HepG2 (cell line): ENCODE results near the gene GPR162. TPM values are rescaled to one million over a fixed set of nuclear protein-coding genes. Genes with fewer than 3 reads are reported as not detected.

ENCODE experiments used
- ATAC-seq: fragments of 200-7000 bp; cut with Tn5 transposase; 3 replicates; pipeline ENCODE4 v1.9.1; 2020; ENCODE audit warnings: mild to moderate bottlenecking, moderate library complexity
- BruUV-seq: library from RNA; stranded (reverse); fragments of 400-500 nt; replicated peaks from 2 replicates; lab custom pipeline; 2021; lab: Mats Ljungman, UMichigan
- CTCF ChIA-PET: fragments of 300-600 bp; formaldehyde crosslinking; extraction: SDS; loops from one replicate; lab custom pipeline; 2021; ENCODE audit warnings: low total read pairs, inconsistent platforms, low intra/inter-chr PET ratio; lab: Yijun Ruan, JAX
- POLR2A ChIA-PET: fragments of 350-600 bp; sonication (Branson Sonifier 250); formaldehyde crosslinking; loops from one replicate; lab custom pipeline; 2020; ENCODE audit warnings: antibody characterized with exemption, inconsistent platforms; lab: Yijun Ruan, JAX
- DNase-seq: peaks from one replicate; pipeline ENCODE4 v3.0.0-alpha.2; 2015; ENCODE audit warnings: low spot score
- FAIRE-seq: peaks from 3 replicates; lab custom pipeline; 2011; peaks lifted over from hg19 to GRCh38; lab: Jason Lieb, UNC
- H2AFZ ChIP-seq: one replicate; pipeline ENCODE4 v1.6.1; 2011; ENCODE audit warnings: low read length, inconsistent platforms
- H3K27ac ChIP-seq: fragments of 300-600 bp; 3 replicates; pipeline ENCODE4 v1.8.0; 2011; ENCODE audit warnings: mixed run types, mild to moderate bottlenecking, mixed read lengths, low read length, inconsistent platforms; ENCODE audit not compliant: insufficient read depth; ENCODE audit errors: extremely low read length
- H3K27me3 ChIP-seq, 2 experiments: fragments of 200-600 bp in 1 of 2; 2 replicates in 1 of 2; 3 replicates in 1 of 2; pipeline versions ENCODE4 v1.6.0 to v1.8.0; 2011; ENCODE audit warnings: low read length in 2 of 2, mild to moderate bottlenecking in 2 of 2, moderate library complexity in 2 of 2, inconsistent platforms in 1 of 2; ENCODE audit not compliant: insufficient read depth in 2 of 2, control insufficient read depth in 1 of 2
- H3K36me3 ChIP-seq, 2 experiments: fragments of 200-600 bp in 1 of 2; replicated peaks in 1 of 2; 2 replicates in 1 of 2; 3 replicates in 1 of 2; pipeline versions ENCODE4 v1.5.1 to v1.8.0; 2011; ENCODE audit warnings: low read length in 2 of 2, inconsistent platforms in 1 of 2; ENCODE audit not compliant: insufficient read depth in 2 of 2, control insufficient read depth in 1 of 2
- H3K4me1 ChIP-seq: 2 replicates; pipeline ENCODE4 v1.5.1; 2012; ENCODE audit warnings: low read length, inconsistent platforms; ENCODE audit not compliant: insufficient read depth
- H3K4me2 ChIP-seq: 2 replicates; pipeline ENCODE4 v1.6.0; 2011; ENCODE audit warnings: low read depth, low read length, inconsistent platforms
- H3K4me3 ChIP-seq, 3 experiments: fragments of 200-600 bp in 1 of 3; sonication (generic), shearing (Covaris generic) in 1 of 3; replicated peaks in 1 of 3; 2 replicates each; pipeline ENCODE4 v1.5.1; 2011 to 2016; ENCODE audit warnings: low read length in 3 of 3, inconsistent platforms in 2 of 3, low read depth in 2 of 3, mild to moderate bottlenecking in 2 of 3, control low read depth in 1 of 3, mixed read lengths in 1 of 3; ENCODE audit not compliant: insufficient read depth in 1 of 3
- H3K79me2 ChIP-seq: one replicate; pipeline ENCODE4 v1.6.1; 2011; ENCODE audit warnings: low read length, inconsistent platforms; ENCODE audit not compliant: insufficient read depth
- H3K9ac ChIP-seq: 2 replicates; pipeline ENCODE4 v1.6.0; 2011; ENCODE audit warnings: mild to moderate bottlenecking, low read depth, low read length, inconsistent platforms; ENCODE audit not compliant: insufficient read depth
- H3K9me3 ChIP-seq: 2 replicates; pipeline ENCODE4 v1.5.1; 2012; ENCODE audit warnings: mild to moderate bottlenecking, low read length
- H4K20me1 ChIP-seq: 2 replicates; pipeline ENCODE4 v1.6.0; 2011; ENCODE audit warnings: inconsistent platforms, mild to moderate bottlenecking, low read length, moderate library complexity; ENCODE audit not compliant: insufficient read depth
- CHD2 ChIP-seq: IDR thresholded peaks from 2 replicates; pipeline ENCODE4 v1.6.1; 2011; ENCODE audit warnings: low read depth, low read length, improper control_type of control experiment
- PAXIP1 ChIP-seq: sonication (generic); formaldehyde crosslinking; conservative IDR thresholded peaks from 2 replicates; pipeline ENCODE4 v1.4.0; 2020; ENCODE audit warnings: mild to moderate bottlenecking, missing genetic modification reagents, moderate library complexity
- RFX1 ChIP-seq: fragments of 450-650 bp; IDR thresholded peaks from 2 replicates; pipeline ENCODE4 v1.6.1; 2017
- ZFP41 ChIP-seq: sonication (generic); formaldehyde crosslinking; IDR thresholded peaks from 2 replicates; pipeline ENCODE4 v1.4.0; 2020; ENCODE audit warnings: mild to moderate bottlenecking, missing genetic modification reagents, borderline replicate concordance
- ZMAT5 ChIP-seq: sonication (generic); formaldehyde crosslinking; IDR thresholded peaks from 2 replicates; pipeline ENCODE4 v1.5.0; 2020; ENCODE audit warnings: mild to moderate bottlenecking, low read depth, missing genetic modification reagents, borderline replicate concordance
- ZNF253 ChIP-seq: sonication (generic); formaldehyde crosslinking; IDR thresholded peaks from 2 replicates; pipeline ENCODE4 v1.8.0; 2022; ENCODE audit warnings: mild to moderate bottlenecking, missing genetic modification reagents, borderline replicate concordance
- ZNF317 ChIP-seq: sonication (generic); formaldehyde crosslinking; IDR thresholded peaks from 2 replicates; pipeline ENCODE4 v1.5.0; 2020; ENCODE audit warnings: mild to moderate bottlenecking, missing genetic modification reagents
- ZNF44 ChIP-seq: sonication (generic); formaldehyde crosslinking; IDR thresholded peaks from 2 replicates; pipeline ENCODE4 v1.5.1; 2020; ENCODE audit warnings: mild to moderate bottlenecking, missing genetic modification reagents
- ZNF577 ChIP-seq: sonication (generic); formaldehyde crosslinking; IDR thresholded peaks from 2 replicates; pipeline ENCODE4 v1.4.0; 2020; ENCODE audit warnings: mild to moderate bottlenecking, low read depth, missing genetic modification reagents, borderline replicate concordance
- ZNF660 ChIP-seq: sonication (generic); formaldehyde crosslinking; IDR thresholded peaks from 2 replicates; pipeline ENCODE4 v1.5.1; 2020; ENCODE audit warnings: mild to moderate bottlenecking, low read depth, missing genetic modification reagents, borderline replicate concordance
- ZNF776 ChIP-seq: sonication (generic); formaldehyde crosslinking; IDR thresholded peaks from 2 replicates; pipeline ENCODE4 v1.4.0; 2020; ENCODE audit warnings: mild to moderate bottlenecking, missing genetic modification reagents
- ZNF782 ChIP-seq: sonication (generic); formaldehyde crosslinking; IDR thresholded peaks from 2 replicates; pipeline ENCODE4 v1.4.0; 2020; ENCODE audit warnings: missing genetic modification reagents, mild to moderate bottlenecking, borderline replicate concordance
- ZNF839 ChIP-seq: sonication (generic); formaldehyde crosslinking; IDR thresholded peaks from 2 replicates; pipeline ENCODE4 v1.4.0; 2020; ENCODE audit warnings: missing genetic modification reagents, mild to moderate bottlenecking, borderline replicate concordance
- ZNF879 ChIP-seq: sonication (generic); formaldehyde crosslinking; IDR thresholded peaks from 2 replicates; pipeline ENCODE4 v1.8.1; 2023; ENCODE audit warnings: missing genetic modification reagents
- WGBS: methylation state at CpG from one replicate; pipeline ENCODE4 v1.1.6; 2017; ENCODE audit warnings: low lambda C conversion rate; 5-methylcytosine and 5-hydroxymethylcytosine counted together
- in situ Hi-C: cut with HindIII; loops from 2 replicates; pipeline ENCODE4 v1.10.0; 2017; ENCODE audit warnings: low pct_unique_long_range_greater_than_20kb; ENCODE audit not compliant: extremely low pct_ligation_motif_present
- intact Hi-C: fragments of 100-400 bp; cut with micrococcal nuclease; formaldehyde crosslinking; loops from one replicate; pipeline ENCODE4 v1.10.0; 2022; ENCODE audit not compliant: unreplicated experiment
- polyA plus RNA-seq, 8 experiments: library from polyadenylated mRNA; depleted of rRNA in 3 of 8; stranded (reverse) in 7 of 8; unstranded in 1 of 8; fragments of >200 nt; fragmentation: Illumina TruSeq in 4 of 8; extraction: Trizol in 4 of 8; gene quantifications; 2 replicates each; pipeline versions ENCODE4 v1.2.1 to v1.2.3, GENCODE V29; 2011 to 2016; ENCODE audit warnings: low read depth in 4 of 8, missing spikeins in 1 of 8, mixed read lengths in 1 of 8; ENCODE audit not compliant: insufficient read depth in 1 of 8
- total RNA-seq, 5 experiments: library from RNA; depleted of rRNA; stranded (reverse); fragments of >200 nt; fragmentation: Illumina TruSeq; extraction: Trizol; gene quantifications; 2 replicates each; pipeline ENCODE4 v1.2.3, GENCODE V29; 2016; ENCODE audit warnings: low read depth in 1 of 5

The GPR162 gene
- total and polyA plus RNA-seq, 2 of the 13 experiments (the other 11 are each of a cell fraction or from before 2014, with no cell fraction given) = 0.08 TPM; not detected in 1

GRCh38 chr12:6831450-6831995 lies 9.9 kb downstream of the GPR162 start:
- Histone ChIP-seq H2AFZ (no peak overlapping the region), H4K20me1 (no peaks in the 10 kb centered on the region), H3K9ac (no peak overlapping the region), H3K9me3 (no peaks in the 10 kb centered on the region), H3K27me3 (no peaks in the 10 kb centered on the region), H3K79me2 (peaks cover 16% of the 10 kb centered on the region), H3K4me2 (no peak overlapping the region), H3K36me3 (peaks cover 14 to 28% of the 10 kb centered on the region in 2 experiments; a peak in 4 of 5 replicates), H3K4me1 (peaks cover 24% of the 10 kb centered on the region), H3K4me3 (no peak overlapping the region), H3K27ac (no peak overlapping the region)
- DNase-seq = no peak
- no peak for ATAC-seq
- CTCF ChIA-PET = no interaction called here
- no TSS peak for BruUV-seq
- TF ChIP-seq ZNF577 (CRISPR knock-in tag) (no peak), ZFP41 (CRISPR knock-in tag) (no peak), PAXIP1 (CRISPR knock-in tag) (no peak), ZNF660 (CRISPR knock-in tag) (no peak), ZNF44 (no peak), ZNF317 (CRISPR knock-in tag) (no peak), ZMAT5 (CRISPR knock-in tag) (no peak), ZNF839 (no peak), RFX1 (no peak), ZNF879 (no peak), ZNF253 (no peak), CHD2 (no peak), ZNF782 (CRISPR knock-in tag) (no peak), ZNF776 (CRISPR knock-in tag) (no peak)
- in situ Hi-C loops = no loop called here
- intact Hi-C loops = no loop called here
- FAIRE-seq = no peak
- WGBS = 97% methylated on average over 12 of the region's 12 CpGs
- POLR2A ChIA-PET = interaction anchor here (4.7 kb wide), 1 partner anchor 78 kb away, joined by 20 read pairs; the partner anchor contains the start of gene MLF2
